Mesothelial cell of epicardium (in vitro differentiated cells): ENCODE results near the gene COL11A1. TPM values are rescaled to one million over a fixed set of nuclear protein-coding genes. Genes with fewer than 3 reads are reported as not detected.

Source experiments
- DNase-seq, 2 experiments: peaks; one replicate each; pipeline ENCODE4 v3.0.0; 2021; ENCODE audit warnings: low spot score in 2 of 2; ENCODE audit not compliant: unreplicated experiment in 2 of 2
- H3K27ac Mint-ChIP-seq: 2 replicates; pipeline ENCODE4 v1.8.0; 2021; ENCODE audit warnings: mixed read lengths
- H3K27me3 Mint-ChIP-seq: 2 replicates; pipeline ENCODE4 v1.8.0; 2021; ENCODE audit warnings: low read depth, mixed read lengths
- H3K36me3 Mint-ChIP-seq: 2 replicates; pipeline ENCODE4 v1.8.0; 2021; ENCODE audit warnings: mixed read lengths
- H3K4me1 Mint-ChIP-seq: 2 replicates; pipeline ENCODE4 v1.8.0; 2021; ENCODE audit warnings: mixed read lengths
- H3K4me3 Mint-ChIP-seq: 2 replicates; pipeline ENCODE4 v1.8.0; 2021; ENCODE audit warnings: mild to moderate bottlenecking, moderate library complexity, mixed read lengths
- H3K9me3 Mint-ChIP-seq: 2 replicates; pipeline ENCODE4 v1.8.0; 2021; ENCODE audit warnings: mixed read lengths
- CTCF ChIP-seq: fragments of 200-600 bp; sonication (generic); IDR thresholded peaks from one replicate; pipeline ENCODE4 v1.5.0; 2021; ENCODE audit warnings: antibody characterized with exemption; ENCODE audit not compliant: unreplicated experiment
- total RNA-seq: library from RNA; stranded (reverse); gene quantifications from 3 replicates; pipeline ENCODE4 v1.2.1, GENCODE V29; 2021

COL11A1 gene
- total RNA-seq, 1 donor from 2014 or later, result 133 TPM

GRCh38 chr1:102863704-102864103, 244.6 kb downstream of the COL11A1 start:
- TF ChIP-seq CTCF, result no peak
- Mint-ChIP-seq H3K4me3 (no peak overlapping the region), H3K4me1 (peaks cover 3% of the 10 kb centered on the region), H3K27ac (no peak overlapping the region), H3K36me3 (peaks cover 3% of the 10 kb centered on the region), H3K9me3 (peaks cover 21% of the 10 kb centered on the region), H3K27me3 (no peaks in the 10 kb centered on the region)
- DNase-seq, result no peak

GRCh38 chr1:102861247-102861646, 247.1 kb downstream of the COL11A1 start:
- DNase-seq, result no peak
- no peak overlapping the region for H3K4me3 Mint-ChIP-seq
- H3K36me3 Mint-ChIP-seq, result peaks cover 3% of the 10 kb centered on the region
- peaks cover 3% of the 10 kb centered on the region for H3K4me1 Mint-ChIP-seq
- no peak overlapping the region for H3K27ac Mint-ChIP-seq
- no peaks in the 10 kb centered on the region for H3K27me3 Mint-ChIP-seq
- peaks cover 17% of the 10 kb centered on the region for H3K9me3 Mint-ChIP-seq
- no peak for TF ChIP-seq CTCF

GRCh38 chr1:102858695-102859094, 249.6 kb downstream of the COL11A1 start:
- Mint-ChIP-seq H3K27ac (no peak overlapping the region), H3K36me3 (peaks cover 7% of the 10 kb centered on the region), H3K4me3 (no peak overlapping the region), H3K9me3 (peaks cover 38% of the 10 kb centered on the region), H3K4me1 (peaks cover 3% of the 10 kb centered on the region), H3K27me3 (no peaks in the 10 kb centered on the region)
- no peak for DNase-seq
- TF ChIP-seq CTCF, result no peak

GRCh38 chr1:102857251-102857650, 251.1 kb downstream of the COL11A1 start:
- Mint-ChIP-seq H3K9me3 (peaks cover 38% of the 10 kb centered on the region), H3K27ac (no peak overlapping the region), H3K27me3 (no peaks in the 10 kb centered on the region), H3K4me3 (no peak overlapping the region), H3K4me1 (no peaks in the 10 kb centered on the region), H3K36me3 (peaks cover 7% of the 10 kb centered on the region)
- TF ChIP-seq CTCF, result no peak
- no peak for DNase-seq

GRCh38 chr1:102853701-102854187, 254.6 kb downstream of the COL11A1 start:
- H3K36me3 Mint-ChIP-seq, result peaks cover 4% of the 10 kb centered on the region
- H3K4me1 Mint-ChIP-seq, result no peaks in the 10 kb centered on the region
- TF ChIP-seq CTCF, result no peak
- no peak overlapping the region for H3K27ac Mint-ChIP-seq
- peaks cover 29% of the 10 kb centered on the region for H3K9me3 Mint-ChIP-seq
- no peak overlapping the region for H3K4me3 Mint-ChIP-seq
- no peak for DNase-seq
- H3K27me3 Mint-ChIP-seq, result no peaks in the 10 kb centered on the region

DNA sequence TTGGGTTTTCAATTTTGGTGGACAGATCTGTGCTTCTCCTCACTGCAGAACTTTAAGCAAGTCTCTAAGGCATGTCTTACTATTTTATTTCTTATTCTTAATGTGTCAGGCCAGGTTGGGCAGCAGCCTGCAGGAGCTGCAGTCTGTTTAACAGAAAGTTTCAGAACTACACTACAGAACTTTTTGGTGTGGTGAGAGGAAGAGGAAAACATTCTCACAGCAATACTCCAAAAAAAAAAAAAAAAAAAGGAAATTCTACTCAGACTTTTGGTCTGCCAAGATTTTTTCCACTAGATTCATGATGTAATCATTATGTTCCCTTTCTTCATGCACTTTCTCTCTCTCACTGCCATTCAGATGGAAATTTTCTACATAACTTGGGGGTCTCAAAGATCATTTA, 255.2 kb downstream of the COL11A1 start:
- no peak for TF ChIP-seq CTCF
- Mint-ChIP-seq H3K4me1 (no peaks in the 10 kb centered on the region), H3K9me3 (peaks cover 31% of the 10 kb centered on the region), H3K27me3 (no peaks in the 10 kb centered on the region), H3K27ac (no peak overlapping the region), H3K36me3 (peaks cover 4% of the 10 kb centered on the region), H3K4me3 (no peak overlapping the region)
- DNase-seq, result no peak
